Tibial artery (tissue), 4 donors: ENCODE results near the gene ANKRD65.
"Not testable (repeated sequence)": the region's sequence is repeated elsewhere in the genome, so short reads cannot be mapped to it uniquely, and the experiment has no call there.

Source experiments
- DNase-seq, 2 donors: peaks; one replicate each; pipeline ENCODE4 v3.0.0-alpha.2; 2019
- H3K27ac ChIP-seq, 2 donors: fragments of 200-600 bp; sonication (generic) in 1 of 2; 1 replicate in 1 of 2; 2 replicates in 1 of 2; pipeline ENCODE4 v1.5.1; 2018 to 2019; ENCODE audit warnings: mild to moderate bottlenecking in 1 of 2
- H3K27me3 ChIP-seq, 2 donors: fragments of 200-600 bp; sonication (generic) in 1 of 2; one replicate each; pipeline versions ENCODE4 v1.5.1 to v1.6.0; 2016 to 2019
- H3K36me3 ChIP-seq, 3 donors: fragments of 200-600 bp; sonication (generic) in 2 of 3; one replicate each; pipeline ENCODE4 v1.5.1; 2016 to 2019; ENCODE audit warnings: mild to moderate bottlenecking in 2 of 3
- H3K4me1 ChIP-seq, 4 donors: fragments of 200-600 bp; sonication (generic) in 2 of 4; 1 replicate in 3 of 4; 2 replicates in 1 of 4; pipeline ENCODE4 v1.5.1; 2016 to 2019
- H3K4me3 ChIP-seq, 2 donors: fragments of 200-600 bp; sonication (generic) in 1 of 2; 1 replicate in 1 of 2; 2 replicates in 1 of 2; pipeline ENCODE4 v1.5.1; 2018 to 2019; ENCODE audit warnings: mild to moderate bottlenecking in 2 of 2
- H3K9me3 ChIP-seq, 3 donors: fragments of 200-600 bp; sonication (generic) in 1 of 3; one replicate each; pipeline ENCODE4 v1.5.1; 2016 to 2019
- intact Hi-C: fragments of 100-400 bp; cut with DNase I; formaldehyde crosslinking; loops from one replicate; pipeline ENCODE4 v1.15.0; 2023; ENCODE audit warnings: low total_unique reads
- TF ChIP-seq, protein P1 (sequence below), 2 experiments: fragments of 200-600 bp in 1 of 2; fragments of 450-650 bp in 1 of 2; IDR thresholded peaks; one replicate each; pipeline ENCODE4 v1.5.1; 2017 to 2019; ENCODE audit warnings: antibody characterized with exemption in 2 of 2, mild to moderate bottlenecking in 1 of 2, moderate library complexity in 1 of 2

ANKRD65 gene

DNA sequence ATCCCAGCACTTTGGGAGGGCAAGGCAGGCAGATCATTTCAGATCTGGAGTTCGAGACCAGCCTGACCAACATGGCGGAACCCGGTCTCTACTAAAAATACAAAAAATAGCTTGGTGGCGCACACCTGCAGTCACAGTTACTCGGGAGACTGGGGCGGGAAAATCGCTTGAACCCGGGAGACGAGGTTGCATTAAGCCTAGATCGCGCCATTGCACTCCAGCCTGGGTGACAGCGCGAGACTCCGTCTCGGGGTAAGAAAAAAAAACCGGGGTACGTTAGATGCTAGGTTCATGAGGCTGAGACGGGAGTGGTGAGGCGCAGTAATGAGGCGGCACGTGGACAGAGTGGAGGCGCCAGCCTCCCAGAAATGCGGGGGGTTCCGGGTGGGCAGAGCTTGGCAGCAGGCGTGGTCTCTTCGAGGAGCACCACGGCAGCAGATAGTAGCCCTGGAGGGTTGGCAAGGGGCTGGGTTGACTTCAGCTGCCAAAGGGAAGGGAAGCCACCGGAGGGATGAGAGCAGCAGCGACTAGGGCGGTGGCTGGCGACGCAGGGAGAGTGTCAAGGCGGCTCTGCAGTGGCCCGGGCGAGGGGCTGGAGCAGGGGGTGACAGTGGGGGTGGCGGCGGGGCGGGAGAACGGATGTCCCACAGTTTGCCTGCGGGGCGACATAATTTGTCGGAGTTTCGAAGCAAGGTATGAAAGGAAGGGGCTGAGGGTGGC is 14.8 kb downstream of the ANKRD65 start:
- peak in 1 of 2 donors; percentile 63 for DNase-seq
- H3K27ac ChIP-seq = peak overlapping the region; percentile 81 to 91
- H3K4me1 ChIP-seq = peaks cover 0 to 39% (median 29%) of the 10 kb centered on the region in 4 donors
- intact Hi-C loops = no loop called here
- peaks cover 38 to 45% (median 42%) of the 10 kb centered on the region in 3 donors for H3K36me3 ChIP-seq
- no peaks in the 10 kb centered on the region for H3K9me3 ChIP-seq
- H3K27me3 ChIP-seq = no peaks in the 10 kb centered on the region
- H3K4me3 ChIP-seq = peak overlapping the region; percentile 84 to 98
- TF ChIP-seq, protein P1, sequence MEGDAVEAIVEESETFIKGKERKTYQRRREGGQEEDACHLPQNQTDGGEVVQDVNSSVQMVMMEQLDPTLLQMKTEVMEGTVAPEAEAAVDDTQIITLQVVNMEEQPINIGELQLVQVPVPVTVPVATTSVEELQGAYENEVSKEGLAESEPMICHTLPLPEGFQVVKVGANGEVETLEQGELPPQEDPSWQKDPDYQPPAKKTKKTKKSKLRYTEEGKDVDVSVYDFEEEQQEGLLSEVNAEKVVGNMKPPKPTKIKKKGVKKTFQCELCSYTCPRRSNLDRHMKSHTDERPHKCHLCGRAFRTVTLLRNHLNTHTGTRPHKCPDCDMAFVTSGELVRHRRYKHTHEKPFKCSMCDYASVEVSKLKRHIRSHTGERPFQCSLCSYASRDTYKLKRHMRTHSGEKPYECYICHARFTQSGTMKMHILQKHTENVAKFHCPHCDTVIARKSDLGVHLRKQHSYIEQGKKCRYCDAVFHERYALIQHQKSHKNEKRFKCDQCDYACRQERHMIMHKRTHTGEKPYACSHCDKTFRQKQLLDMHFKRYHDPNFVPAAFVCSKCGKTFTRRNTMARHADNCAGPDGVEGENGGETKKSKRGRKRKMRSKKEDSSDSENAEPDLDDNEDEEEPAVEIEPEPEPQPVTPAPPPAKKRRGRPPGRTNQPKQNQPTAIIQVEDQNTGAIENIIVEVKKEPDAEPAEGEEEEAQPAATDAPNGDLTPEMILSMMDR (IDR thresholded peaks at IDR 0.05) = no peak

DNA sequence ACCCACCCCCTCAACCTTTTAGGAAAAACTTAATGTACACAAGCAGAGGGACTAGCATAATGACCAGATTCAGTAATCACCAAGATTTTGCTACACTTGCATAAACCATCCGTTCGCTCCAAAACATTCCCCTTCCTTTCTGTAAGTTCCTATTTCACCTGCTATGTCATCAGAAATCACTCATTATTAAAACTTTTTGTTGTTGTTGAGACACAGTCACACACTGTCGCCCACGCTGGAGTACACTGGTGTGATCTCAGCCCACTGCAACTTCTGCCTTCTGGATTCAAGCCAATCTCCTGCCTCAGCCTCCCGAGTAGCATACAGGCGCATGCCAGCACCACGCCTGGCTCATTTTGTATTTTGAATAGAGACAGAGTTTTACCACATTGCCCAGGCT is 17.4 kb downstream of the ANKRD65 start:
- no peak for DNase-seq
- peaks cover 0 to 47% (median 38%) of the 10 kb centered on the region in 4 donors for H3K4me1 ChIP-seq
- TF ChIP-seq, protein P1 (IDR thresholded peaks at IDR 0.05) = no peak
- H3K4me3 ChIP-seq = no peak overlapping the region
- no peak overlapping the region for H3K27ac ChIP-seq
- H3K9me3 ChIP-seq = no peaks in the 10 kb centered on the region
- peaks cover 41 to 54% (median 50%) of the 10 kb centered on the region in 3 donors for H3K36me3 ChIP-seq
- no peaks in the 10 kb centered on the region for H3K27me3 ChIP-seq
- intact Hi-C loops = loop anchor here (5.0 kb wide), 1 partner anchor 39 kb away; no protein-coding TSS in a partner anchor

DNA sequence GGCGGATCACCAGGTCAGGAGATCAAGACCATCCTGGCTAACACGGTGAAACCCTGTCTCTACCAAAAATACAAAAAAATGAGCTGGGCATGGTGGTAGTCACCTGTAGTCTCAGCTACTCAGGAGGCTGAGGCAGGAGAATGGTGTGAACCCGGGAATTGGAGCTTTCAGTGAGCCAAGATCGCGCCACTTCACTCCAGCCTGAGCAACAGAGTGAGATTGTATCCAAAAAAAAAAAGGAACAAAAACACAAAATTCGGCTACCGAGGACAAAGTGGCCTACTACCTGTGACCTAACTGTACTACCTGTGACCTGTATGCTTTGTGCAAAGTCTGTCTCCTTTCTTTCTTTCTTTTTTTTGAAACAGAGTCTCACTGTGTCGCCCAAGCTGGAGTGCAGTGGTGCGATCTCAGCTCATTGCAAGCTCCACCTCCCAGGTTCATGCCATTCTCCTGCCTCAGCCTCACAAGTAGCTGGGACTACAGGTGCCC is 18.1 kb downstream of the ANKRD65 start:
- not testable (repeated sequence) for H3K27ac ChIP-seq, H3K4me3 ChIP-seq, H3K9me3 ChIP-seq, DNase-seq, H3K27me3 ChIP-seq
- intact Hi-C loops = loop anchor here (5.0 kb wide), 1 partner anchor 39 kb away; no protein-coding TSS in a partner anchor
- H3K36me3 ChIP-seq = peaks cover 41 to 55% (median 50%) of the 10 kb centered on the region in 3 donors
- H3K4me1 ChIP-seq = peaks cover 0 to 46% (median 38%) of the 10 kb centered on the region in 4 donors

DNA sequence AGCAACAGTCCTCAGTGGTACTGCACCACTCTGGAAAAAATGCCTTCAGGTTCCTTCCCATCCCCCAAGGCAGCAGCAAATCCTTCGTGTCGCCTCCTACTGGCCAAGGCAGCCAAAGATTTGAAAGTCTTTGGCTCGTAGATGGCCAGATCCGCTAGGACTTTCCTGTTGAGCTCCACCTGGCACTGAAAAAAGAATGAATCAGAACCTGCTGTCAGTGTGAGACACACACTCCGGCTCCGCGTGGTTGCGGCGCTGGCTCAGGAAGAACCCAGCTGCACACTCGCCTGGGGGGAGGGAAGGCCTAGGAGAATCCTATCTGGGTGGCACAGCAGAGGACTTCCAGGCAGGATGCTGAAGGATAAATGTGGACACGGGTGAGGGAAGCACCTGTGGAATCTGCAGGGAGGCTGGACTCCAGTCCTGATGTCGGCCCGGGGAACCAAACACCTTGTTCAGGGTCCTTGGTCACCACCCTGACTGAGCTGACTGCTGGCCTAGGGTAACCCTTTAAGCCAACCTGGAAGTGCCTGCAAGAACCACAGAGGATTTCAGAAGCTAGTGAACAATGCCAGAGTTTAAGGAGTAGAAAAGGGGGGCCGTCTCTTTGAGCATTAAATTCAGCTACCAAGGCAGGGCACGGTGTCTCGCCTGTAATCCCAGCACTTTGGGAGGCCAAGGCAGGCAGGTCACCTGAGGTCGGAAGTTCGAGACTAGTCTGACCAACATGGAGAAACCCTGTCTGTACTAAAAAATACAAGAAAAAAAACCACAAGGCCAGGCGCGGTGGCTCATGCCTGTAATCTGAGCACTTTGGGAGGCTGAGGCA is 18.8 kb downstream of the ANKRD65 start:
- no peak for DNase-seq
- Histone ChIP-seq H3K36me3 (peaks cover 48 to 61% (median 56%) of the 10 kb centered on the region in 3 donors), H3K4me3 (no peak overlapping the region), H3K27me3 (no peaks in the 10 kb centered on the region), H3K27ac (no peak overlapping the region), H3K9me3 (no peaks in the 10 kb centered on the region), H3K4me1 (peaks cover 0 to 48% (median 41%) of the 10 kb centered on the region in 4 donors)
- TF ChIP-seq, protein P1 (IDR thresholded peaks at IDR 0.05) = no peak
- intact Hi-C loops = loop anchor here (5.0 kb wide), 1 partner anchor 40 kb away; no protein-coding TSS in a partner anchor

DNA sequence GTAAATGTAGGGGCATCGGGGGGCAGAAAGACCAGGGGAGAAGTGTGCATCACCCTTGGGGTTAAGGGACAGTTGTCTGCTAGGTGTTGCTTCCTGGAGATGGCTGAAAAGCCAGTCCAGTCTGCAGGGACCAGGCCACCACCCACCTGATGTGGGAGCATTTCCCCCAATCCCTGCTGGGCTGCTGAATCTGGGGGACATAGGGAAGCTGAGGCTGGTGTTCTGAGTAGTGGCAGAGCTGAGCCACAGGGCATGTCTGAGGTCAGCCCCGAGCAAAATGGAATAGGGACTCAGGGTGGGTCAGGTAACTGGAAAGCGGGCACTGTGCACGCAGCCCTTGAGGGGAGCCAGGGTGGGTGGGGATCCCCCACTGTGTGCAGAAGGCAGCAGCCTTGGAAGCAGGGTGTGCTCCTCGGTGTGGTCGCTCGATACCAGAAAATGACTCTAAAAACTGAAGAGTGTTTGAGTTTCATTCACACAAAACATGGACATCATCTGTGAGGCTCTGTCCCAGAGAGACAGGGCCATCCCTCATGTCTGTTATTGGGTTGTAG is 19.5 kb downstream of the ANKRD65 start:
- TF ChIP-seq, protein P1 (IDR thresholded peaks at IDR 0.05) = no peak
- intact Hi-C loops = loop anchor here (5.0 kb wide), 1 partner anchor 41 kb away; no protein-coding TSS in a partner anchor
- no peak for DNase-seq
- Histone ChIP-seq H3K4me1 (peaks cover 0 to 49% (median 45%) of the 10 kb centered on the region in 4 donors), H3K27me3 (no peaks in the 10 kb centered on the region), H3K36me3 (peaks cover 54 to 69% (median 63%) of the 10 kb centered on the region in 3 donors), H3K27ac (no peak overlapping the region), H3K9me3 (no peaks in the 10 kb centered on the region), H3K4me3 (no peak overlapping the region)
